ENCODE data around the gene SSH3.
A peak's percentile ranks its signal among the peaks of the same experiment; 100 is the strongest.

SSH3 gene

GRCh38 chr11:67268081-67268961, 35.0 kb upstream of the SSH3 start:
- DNase-seq (ENCODE audit: low read depth in 1 of 2, low spot score in 1 of 2) = peak in 1 of 2 donors; percentile 37

- DNase-seq (ENCODE audit: low read depth in 1 of 2, low spot score in 1 of 2) = no peak
Measured at GRCh38 chr11:67268962-67269268, 34.4 kb upstream of the SSH3 start.

GRCh38 chr11:67269401-67270255, 33.7 kb upstream of the SSH3 start:
- DNase-seq (ENCODE audit: low read depth in 1 of 2, low spot score in 1 of 2) = no peak

GRCh38 chr11:67270256-67271204, 32.8 kb upstream of the SSH3 start:
- DNase-seq (ENCODE audit: low read depth in 1 of 2, low spot score in 1 of 2) = no peak

GRCh38 chr11:67271205-67271540, 32.2 kb upstream of the SSH3 start:
- no peak for DNase-seq (ENCODE audit: low read depth in 1 of 2, low spot score in 1 of 2)

- peak; percentile 5 to 43 for DNase-seq (ENCODE audit: low read depth in 1 of 2, low spot score in 1 of 2)
Measured at GRCh38 chr11:67271541-67272284, 31.6 kb upstream of the SSH3 start.

GRCh38 chr11:67272327-67273259, 30.7 kb upstream of the SSH3 start:
- no peak for DNase-seq (ENCODE audit: low read depth in 1 of 2, low spot score in 1 of 2)

- DNase-seq (ENCODE audit: low read depth in 1 of 2, low spot score in 1 of 2) = no peak
Measured at GRCh38 chr11:67273260-67273990, 29.9 kb upstream of the SSH3 start.

GRCh38 chr11:67274768-67275605, 28.3 kb upstream of the SSH3 start:
- DNase-seq (ENCODE audit: low read depth in 1 of 2, low spot score in 1 of 2) = peak in 1 of 2 donors; percentile 3

GRCh38 chr11:67275606-67276409, 27.5 kb upstream of the SSH3 start:
- peak in 1 of 2 donors; percentile 4 for DNase-seq (ENCODE audit: low read depth in 1 of 2, low spot score in 1 of 2)

GRCh38 chr11:67276781-67277230, 26.5 kb upstream of the SSH3 start:
- DNase-seq (ENCODE audit: low read depth in 1 of 2, low spot score in 1 of 2) = no peak

GRCh38 chr11:67277231-67277961, 25.9 kb upstream of the SSH3 start:
- peak; percentile 81 to 82 for DNase-seq (ENCODE audit: low read depth in 1 of 2, low spot score in 1 of 2)

GRCh38 chr11:67278135-67278938, 25.0 kb upstream of the SSH3 start:
- no peak for DNase-seq (ENCODE audit: low read depth in 1 of 2, low spot score in 1 of 2)

GRCh38 chr11:67278939-67279588, 24.3 kb upstream of the SSH3 start:
- no peak for DNase-seq (ENCODE audit: low read depth in 1 of 2, low spot score in 1 of 2)
